WERI-Rb-1 (cell line): ENCODE measurements around the gene KREMEN2.

ENCODE experiments used
- DNase-seq: peaks from one replicate; pipeline ENCODE4 v3.0.0-alpha.2; 2020
- H3K27ac ChIP-seq: fragments of 250-450 bp; sonication (Bioruptor Pico); 2 replicates; pipeline ENCODE4 v1.5.1; 2020; ENCODE audit warnings: mild to moderate bottlenecking, moderate library complexity
- H3K27me3 ChIP-seq: fragments of 250-450 bp; sonication (Bioruptor Pico); 2 replicates; pipeline ENCODE4 v1.5.1; 2021; ENCODE audit warnings: mild to moderate bottlenecking, low read depth, moderate library complexity; ENCODE audit not compliant: insufficient read depth, severe bottlenecking
- H3K36me3 ChIP-seq: fragments of 250-450 bp; sonication (Bioruptor Pico); 2 replicates; pipeline ENCODE4 v1.5.1; 2020; ENCODE audit warnings: mild to moderate bottlenecking, moderate library complexity
- H3K4me3 ChIP-seq: 2 replicates; pipeline ENCODE4 v1.5.1; 2011; ENCODE audit warnings: low read depth, mild to moderate bottlenecking, control low read depth, low read length
- H3K9me3 ChIP-seq: fragments of 250-450 bp; sonication (Bioruptor Pico); 2 replicates; pipeline ENCODE4 v1.5.1; 2021; ENCODE audit warnings: mild to moderate bottlenecking, moderate library complexity; ENCODE audit not compliant: severe bottlenecking
- CTCF ChIP-seq: IDR thresholded peaks from 2 replicates; pipeline ENCODE4 v1.5.1; 2011; ENCODE audit warnings: low read depth, mild to moderate bottlenecking, control low read depth, inconsistent platforms, low read length

Gene KREMEN2

GRCh38 chr16:3007957-3008689 is 44.0 kb downstream of the KREMEN2 start:
- Histone ChIP-seq H3K9me3 (no peaks in the 10 kb centered on the region), H3K27ac (peak overlapping the region; percentile 56), H3K27me3 (no peaks in the 10 kb centered on the region), H3K36me3 (no peaks in the 10 kb centered on the region; the same call in 1 of the 2 replicates), H3K4me3 (no peak overlapping the region)
- TF ChIP-seq CTCF, result no peak
- no peak for DNase-seq

GRCh38 chr16:3008690-3009037 is 44.6 kb downstream of the KREMEN2 start:
- Histone ChIP-seq H3K27me3 (no peaks in the 10 kb centered on the region), H3K9me3 (no peaks in the 10 kb centered on the region), H3K36me3 (no peaks in the 10 kb centered on the region; the same call in 1 of the 2 replicates), H3K27ac (no peak overlapping the region), H3K4me3 (no peak overlapping the region)
- no peak for DNase-seq
- no peak for TF ChIP-seq CTCF

DNA sequence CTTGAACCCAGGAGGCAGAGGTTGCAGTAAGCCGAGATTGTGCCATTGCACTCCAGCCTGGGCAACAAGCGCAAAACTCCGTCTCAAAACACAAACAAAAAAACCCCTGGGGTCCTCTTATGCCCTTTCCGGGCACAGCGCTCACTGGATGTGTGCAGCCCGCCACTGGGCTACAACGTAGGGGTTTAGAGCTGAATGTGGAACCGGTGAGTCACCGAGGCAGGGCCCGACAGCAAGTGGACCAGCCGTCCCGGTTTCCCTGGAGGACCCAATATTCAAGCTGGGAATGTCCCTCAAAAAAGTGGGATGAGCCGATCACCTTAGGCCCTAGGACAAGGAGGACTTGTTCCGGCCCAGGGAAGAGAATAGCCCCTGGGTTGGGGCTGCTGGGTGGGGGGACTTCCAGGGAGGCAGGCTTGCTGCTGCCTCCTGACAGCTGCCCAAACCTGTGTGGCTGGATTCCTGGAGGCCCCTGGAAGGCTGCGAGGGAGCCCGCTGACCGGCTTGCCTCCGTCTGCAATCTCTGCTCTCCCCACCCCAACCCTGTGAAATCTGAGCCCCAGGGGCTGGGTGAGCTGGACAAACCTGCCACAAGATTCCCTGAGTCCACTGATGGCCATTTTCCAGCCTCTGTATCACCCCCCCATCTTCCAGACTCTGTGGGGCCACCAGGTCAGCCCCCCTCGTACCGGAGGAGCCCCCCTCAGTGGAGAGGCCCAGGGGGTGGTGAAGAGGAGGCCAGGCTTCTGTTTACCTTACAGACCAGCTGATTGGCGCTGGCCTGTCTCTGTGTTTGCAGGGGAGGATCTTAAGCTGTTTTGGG is 45.7 kb downstream of the KREMEN2 start:
- Histone ChIP-seq H3K36me3 (no peaks in the 10 kb centered on the region; the same call in 1 of the 2 replicates), H3K27me3 (no peaks in the 10 kb centered on the region), H3K9me3 (no peaks in the 10 kb centered on the region), H3K27ac (no peak overlapping the region), H3K4me3 (no peak overlapping the region)
- no peak for TF ChIP-seq CTCF
- DNase-seq, result no peak

DNA sequence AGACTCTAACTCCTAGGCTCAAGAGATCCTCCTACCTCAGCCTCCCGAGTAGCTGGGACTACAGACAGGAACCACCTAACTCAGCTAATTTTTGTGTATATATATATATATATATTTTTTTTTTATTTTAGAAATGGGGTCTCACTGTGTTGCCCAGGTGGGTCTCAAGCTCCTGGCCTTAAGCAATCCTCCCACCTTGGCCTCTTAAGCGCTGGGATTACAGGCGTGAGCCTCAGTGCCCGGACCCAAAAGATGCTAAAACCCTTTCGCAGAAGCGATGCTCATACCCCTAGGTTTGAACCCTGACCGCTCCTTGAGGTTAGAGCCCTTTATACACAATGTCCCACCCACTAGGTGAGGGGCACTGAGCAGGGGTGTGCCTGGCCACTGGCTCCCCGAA is 46.4 kb downstream of the KREMEN2 start:
- DNase-seq, result no peak
- no peaks in the 10 kb centered on the region for H3K9me3 ChIP-seq
- H3K36me3 ChIP-seq, result no peaks in the 10 kb centered on the region; the same call in 1 of the 2 replicates
- no peak overlapping the region for H3K4me3 ChIP-seq
- TF ChIP-seq CTCF, result no peak
- no peak overlapping the region for H3K27ac ChIP-seq
- no peaks in the 10 kb centered on the region for H3K27me3 ChIP-seq

- TF ChIP-seq CTCF, result no peak
- no peak for DNase-seq
- Histone ChIP-seq H3K27me3 (no peaks in the 10 kb centered on the region), H3K36me3 (no peaks in the 10 kb centered on the region), H3K27ac (no peak overlapping the region), H3K9me3 (no peaks in the 10 kb centered on the region), H3K4me3 (no peak overlapping the region)
Observed at GRCh38 chr16:3012246-3012645, 48.2 kb downstream of the KREMEN2 start.
